K562 (cell line): Measurements from ENCODE around the gene KRTCAP2. TPM values are rescaled to one million over a fixed set of nuclear protein-coding genes. Genes with fewer than 3 reads are reported as not detected.

Experiments
- CREM ChIP-seq: IDR thresholded peaks from 2 replicates; pipeline ENCODE4 v1.6.1; 2014; ENCODE audit warnings: antibody characterized with exemption, low read depth
- HLTF ChIP-seq: fragments of 450-650 bp; IDR thresholded peaks from 2 replicates; pipeline ENCODE4 v1.6.1; 2016
- JUNB ChIP-seq: fragments of 450-650 bp; formaldehyde crosslinking; conservative IDR thresholded peaks from 2 replicates; pipeline ENCODE4 v1.4.0; 2020; ENCODE audit warnings: mild to moderate bottlenecking
- MBD2 ChIP-seq: sonication (generic); IDR thresholded peaks from 2 replicates; pipeline ENCODE4 v1.6.1; 2016; ENCODE audit warnings: low read depth, borderline replicate concordance
- RBM14 ChIP-seq: fragments of 200-400 bp; formaldehyde crosslinking; IDR thresholded peaks from 2 replicates; pipeline ENCODE4 v1.6.1; 2018; ENCODE audit warnings: low read depth, mild to moderate bottlenecking, low read length, moderate library complexity, borderline replicate concordance; ENCODE audit not compliant: insufficient read depth
- REST ChIP-seq, 2 experiments: fragments of 450-650 bp; formaldehyde crosslinking in 1 of 2; IDR thresholded peaks; 2 replicates each; pipeline versions ENCODE4 v1.4.0 to v1.6.1; 2014 to 2020; ENCODE audit warnings: mild to moderate bottlenecking in 2 of 2, borderline replicate concordance in 1 of 2, low read depth in 1 of 2
- SMARCA4 ChIP-seq: fragments of 450-650 bp; IDR thresholded peaks from 2 replicates; pipeline ENCODE4 v1.6.1; 2016
- TRIM24 ChIP-seq, 2 experiments: fragments of 450-650 bp; IDR thresholded peaks; 2 replicates each; pipeline ENCODE4 v1.6.1; 2016
- ZKSCAN1 ChIP-seq: fragments of 150-350 bp; IDR thresholded peaks from 2 replicates; pipeline ENCODE4 v1.6.1; 2016; ENCODE audit warnings: low read depth, low read length
- ZNF124 ChIP-seq: sonication (generic); formaldehyde crosslinking; IDR thresholded peaks from 2 replicates; pipeline ENCODE4 v1.8.1; 2022; ENCODE audit warnings: missing genetic modification reagents
- ZNF41 ChIP-seq: fragments of 250-450 bp; sonication (Bioruptor Pico); conservative IDR thresholded peaks from 2 replicates; pipeline ENCODE4 v1.4.0; 2020; ENCODE audit warnings: mild to moderate bottlenecking
- polyA plus RNA-seq, 8 experiments: library from polyadenylated mRNA; depleted of rRNA in 4 of 8; stranded (reverse) in 5 of 8; unstranded in 3 of 8; fragments of >200 nt; fragmentation: Nextera tagmentation in 2 of 8; fragmentation: Illumina TruSeq in 1 of 8; extraction: Ambion mirVana in 2 of 8; extraction: Trizol in 1 of 8; gene quantifications; 2 replicates each; pipeline versions ENCODE4 v1.2.1 to v1.2.3, GENCODE V29; 2011 to 2014; ENCODE audit warnings: inconsistent platforms in 1 of 8, missing spikeins in 1 of 8
- total RNA-seq, 7 experiments: library from RNA; depleted of rRNA in 6 of 7; stranded (reverse); fragments of >200 nt in 6 of 7; fragmentation: Illumina TruSeq in 2 of 7; extraction: Trizol in 2 of 7; gene quantifications; 2 replicates each; pipeline versions ENCODE4 v1.2.1 to v1.2.3, GENCODE V29; 2011 to 2021; ENCODE audit warnings: low replicate concordance in 1 of 7
- TF ChIP-seq, protein P1 (sequence below): sonication (generic); formaldehyde crosslinking; IDR thresholded peaks from 2 replicates; pipeline ENCODE4 v1.8.0; 2022; ENCODE audit warnings: missing genetic modification reagents, mild to moderate bottlenecking, moderate library complexity, borderline replicate concordance
- TF ChIP-seq, protein P2 (sequence below), 2 experiments: fragments of 450-650 bp; IDR thresholded peaks; 2 replicates each; pipeline ENCODE4 v1.6.1; 2016
- TF ChIP-seq, protein P3 (sequence below): fragments of 450-650 bp; conservative IDR thresholded peaks from 2 replicates; pipeline ENCODE4 v1.6.1; 2016; ENCODE audit warnings: missing genetic modification characterization, low read depth, mild to moderate bottlenecking, control low read depth, missing compliant biosample characterization

Gene KRTCAP2
- total and polyA plus RNA-seq, 9 of the 15 experiments (the other 6 are each of a cell fraction or from before 2014, with no cell fraction given), result 126 to 436 (median 244) TPM

DNA sequence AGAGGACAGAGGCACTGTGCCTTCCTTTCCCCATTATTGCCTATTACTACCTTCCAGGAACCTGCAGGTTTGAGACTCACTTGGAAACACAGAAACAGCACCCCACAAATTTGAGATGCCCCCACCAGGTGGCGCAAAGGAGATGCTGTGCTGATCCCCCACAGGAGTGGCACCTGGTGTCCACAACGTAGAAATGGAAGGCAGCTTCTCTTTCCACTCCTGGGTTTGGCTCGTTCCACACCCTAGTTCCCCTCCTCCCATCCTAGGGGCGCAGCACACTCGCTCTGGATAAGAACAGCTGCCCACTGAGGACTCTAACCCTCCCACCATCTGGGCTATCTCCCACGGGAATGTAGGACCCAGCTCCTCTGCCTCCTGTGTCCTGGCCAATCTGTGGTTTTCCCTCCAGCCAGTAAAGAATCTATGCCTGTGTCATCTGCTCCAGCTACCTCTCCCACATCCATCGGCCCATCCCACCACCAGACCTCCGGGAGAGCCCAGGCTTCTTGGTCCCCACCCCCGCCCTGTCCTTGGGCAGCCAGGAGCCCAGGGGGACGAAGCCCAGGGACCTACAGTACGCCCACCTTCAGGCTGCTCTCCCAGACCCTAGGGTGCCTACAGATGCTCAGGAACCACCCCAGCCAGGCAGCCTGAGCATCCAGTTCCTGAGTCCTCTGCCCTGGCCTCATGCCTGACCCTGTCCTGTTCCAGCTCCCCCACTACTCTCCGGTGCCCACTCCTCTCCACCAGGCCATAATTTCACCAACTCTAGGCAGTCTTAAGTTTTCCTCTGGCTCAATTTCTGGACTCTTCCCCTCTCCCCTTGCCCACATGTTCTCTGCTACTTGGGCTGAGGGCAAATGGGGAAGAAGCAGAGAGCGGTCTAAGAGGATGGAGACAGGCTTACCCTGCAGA is 34.0 kb upstream of the KRTCAP2 start (continued):
- peak; percentile 37 for TF ChIP-seq CREM
- TF ChIP-seq, protein P1, sequence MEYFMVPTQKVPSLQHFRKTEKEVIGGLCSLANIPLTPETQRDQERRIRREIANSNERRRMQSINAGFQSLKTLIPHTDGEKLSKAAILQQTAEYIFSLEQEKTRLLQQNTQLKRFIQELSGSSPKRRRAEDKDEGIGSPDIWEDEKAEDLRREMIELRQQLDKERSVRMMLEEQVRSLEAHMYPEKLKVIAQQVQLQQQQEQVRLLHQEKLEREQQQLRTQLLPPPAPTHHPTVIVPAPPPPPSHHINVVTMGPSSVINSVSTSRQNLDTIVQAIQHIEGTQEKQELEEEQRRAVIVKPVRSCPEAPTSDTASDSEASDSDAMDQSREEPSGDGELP (CRISPR knock-in tag), result peak; percentile 47; the same call in 1 of the 2 replicates
- TF ChIP-seq, protein P2, sequence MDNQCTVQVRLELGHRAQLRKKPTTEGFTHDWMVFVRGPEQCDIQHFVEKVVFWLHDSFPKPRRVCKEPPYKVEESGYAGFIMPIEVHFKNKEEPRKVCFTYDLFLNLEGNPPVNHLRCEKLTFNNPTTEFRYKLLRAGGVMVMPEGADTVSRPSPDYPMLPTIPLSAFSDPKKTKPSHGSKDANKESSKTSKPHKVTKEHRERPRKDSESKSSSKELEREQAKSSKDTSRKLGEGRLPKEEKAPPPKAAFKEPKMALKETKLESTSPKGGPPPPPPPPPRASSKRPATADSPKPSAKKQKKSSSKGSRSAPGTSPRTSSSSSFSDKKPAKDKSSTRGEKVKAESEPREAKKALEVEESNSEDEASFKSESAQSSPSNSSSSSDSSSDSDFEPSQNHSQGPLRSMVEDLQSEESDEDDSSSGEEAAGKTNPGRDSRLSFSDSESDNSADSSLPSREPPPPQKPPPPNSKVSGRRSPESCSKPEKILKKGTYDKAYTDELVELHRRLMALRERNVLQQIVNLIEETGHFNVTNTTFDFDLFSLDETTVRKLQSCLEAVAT (IDR thresholded peaks at IDR 0.05), result peak in 1 of 2 experiments; percentile 50; a peak in 1 of 4 replicates
- no peak for TF ChIP-seq ZNF124 (CRISPR knock-in tag)
- no peak for TF ChIP-seq MBD2
- TF ChIP-seq TRIM24 (IDR thresholded peaks at IDR 0.05), result no peak
- TF ChIP-seq SMARCA4, result no peak
- TF ChIP-seq HLTF, result no peak
- TF ChIP-seq RBM14, result no peak
- no peak for TF ChIP-seq ZNF41 (CRISPR knock-in tag)
- 0 out of 2 replicates have a peak, but pooled peaks have one; percentile 31 for TF ChIP-seq ZKSCAN1
- no peak for TF ChIP-seq JUNB (CRISPR knock-in tag)
- TF ChIP-seq REST (IDR thresholded peaks at IDR 0.05; ENCODE audit: borderline replicate concordance), result peak; percentile 89
- TF ChIP-seq REST (CRISPR knock-in tag; IDR thresholded peaks at IDR 0.05; ENCODE audit: low read depth), result no peak
- TF ChIP-seq, protein P3, sequence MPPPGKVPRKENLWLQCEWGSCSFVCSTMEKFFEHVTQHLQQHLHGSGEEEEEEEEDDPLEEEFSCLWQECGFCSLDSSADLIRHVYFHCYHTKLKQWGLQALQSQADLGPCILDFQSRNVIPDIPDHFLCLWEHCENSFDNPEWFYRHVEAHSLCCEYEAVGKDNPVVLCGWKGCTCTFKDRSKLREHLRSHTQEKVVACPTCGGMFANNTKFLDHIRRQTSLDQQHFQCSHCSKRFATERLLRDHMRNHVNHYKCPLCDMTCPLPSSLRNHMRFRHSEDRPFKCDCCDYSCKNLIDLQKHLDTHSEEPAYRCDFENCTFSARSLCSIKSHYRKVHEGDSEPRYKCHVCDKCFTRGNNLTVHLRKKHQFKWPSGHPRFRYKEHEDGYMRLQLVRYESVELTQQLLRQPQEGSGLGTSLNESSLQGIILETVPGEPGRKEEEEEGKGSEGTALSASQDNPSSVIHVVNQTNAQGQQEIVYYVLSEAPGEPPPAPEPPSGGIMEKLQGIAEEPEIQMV (tag), result no peak
